Hematopoietic multipotent progenitor cell treated with erythropoietin and hydrocortisone succinate and interleukin-3 and kit ligand, for 15 days (in vitro differentiated cells): ENCODE measurements around the gene NCAM1.

Source experiments
- DNase-seq: peaks from one replicate; pipeline ENCODE4 v3.0.0-alpha.2; 2015; ENCODE audit warnings: low spot score

Gene NCAM1

DNA sequence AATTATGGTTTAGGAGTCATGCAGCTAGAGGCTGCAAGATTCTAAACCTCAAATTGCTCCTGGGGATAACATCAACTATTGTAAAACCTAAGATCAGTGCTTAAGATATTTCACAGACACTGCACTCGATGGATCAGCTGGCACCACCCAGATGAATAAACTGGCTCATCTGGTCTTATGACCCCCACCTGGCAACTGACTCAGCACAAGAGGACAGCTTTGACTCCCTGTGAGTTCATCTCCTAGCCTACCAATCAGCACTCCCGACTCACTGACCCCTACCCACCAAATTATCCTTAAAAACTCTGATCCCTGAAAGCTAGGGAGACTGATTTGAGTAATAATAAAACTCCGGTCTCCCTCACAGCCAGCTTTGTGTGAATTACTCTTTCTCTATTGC is 352.4 kb downstream of the NCAM1 start:
- DNase-seq, result no peak

DNA sequence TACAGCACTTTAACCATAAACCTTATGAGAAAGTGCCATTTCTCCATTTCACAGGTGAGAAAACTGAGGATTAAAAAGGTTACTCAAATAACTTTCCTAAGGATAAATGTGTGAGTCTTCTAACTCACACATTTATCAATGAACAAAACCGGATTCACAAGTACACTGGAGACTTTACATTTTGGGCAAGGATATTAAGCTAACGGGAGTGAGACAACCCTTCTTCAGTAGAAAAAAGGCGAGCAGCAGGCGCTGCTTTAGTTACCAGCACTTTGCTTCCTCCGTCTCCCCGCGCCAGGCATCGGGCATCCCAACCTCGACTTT is 352.8 kb downstream of the NCAM1 start:
- DNase-seq, result no peak

DNA sequence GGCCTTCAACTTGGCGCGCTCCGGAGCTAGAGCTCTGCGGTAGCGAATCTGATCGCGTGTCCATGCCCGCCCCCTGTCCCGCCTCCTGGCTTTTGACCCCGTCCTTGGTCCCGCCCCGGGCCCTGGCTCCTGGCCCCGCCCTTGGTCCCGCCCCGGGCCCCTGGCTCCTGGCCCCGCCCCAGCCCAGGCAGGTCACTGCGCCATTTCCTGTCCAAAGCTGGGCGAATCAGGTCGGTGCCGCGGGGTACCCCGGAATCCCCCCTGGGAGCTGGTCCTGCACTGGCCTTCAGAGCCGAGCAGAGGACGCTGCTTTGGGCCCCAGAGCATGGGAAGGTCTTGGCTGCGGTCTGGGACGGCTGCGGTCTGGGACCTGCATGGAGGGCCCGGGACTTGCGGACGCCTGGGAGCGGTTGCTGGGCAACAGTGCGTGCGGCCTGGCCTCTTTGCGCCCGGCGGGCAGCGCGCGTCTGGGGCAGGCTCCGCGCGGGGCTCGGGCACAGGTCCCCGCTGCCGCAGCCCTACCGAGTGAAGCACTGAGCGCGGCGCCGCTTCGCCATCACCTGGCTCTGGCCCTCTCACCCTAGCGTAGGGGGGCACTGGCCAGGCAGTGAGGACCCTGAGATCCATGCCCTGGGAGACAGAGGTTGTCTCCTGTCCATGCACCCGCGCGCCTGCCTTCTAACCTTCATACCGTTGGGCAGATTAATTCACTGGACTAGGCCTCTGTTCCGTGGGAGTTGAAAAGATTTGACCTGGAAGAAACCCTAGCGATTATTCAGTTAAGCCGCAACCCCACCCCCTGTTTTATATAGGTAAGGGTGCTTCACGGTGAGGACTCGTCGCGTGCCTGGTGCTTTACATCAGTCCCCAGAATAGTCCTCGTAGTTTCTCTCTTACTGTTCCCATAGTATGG is 353.4 kb downstream of the NCAM1 start, which contains the start of gene TTC12:
Gene TTC12 (plus strand): TSS at position 195 of the 913 bp plus-strand sequence. CDS start 1,675 bp downstream, outside the sequence.
- peak; percentile 93 for DNase-seq

DNA sequence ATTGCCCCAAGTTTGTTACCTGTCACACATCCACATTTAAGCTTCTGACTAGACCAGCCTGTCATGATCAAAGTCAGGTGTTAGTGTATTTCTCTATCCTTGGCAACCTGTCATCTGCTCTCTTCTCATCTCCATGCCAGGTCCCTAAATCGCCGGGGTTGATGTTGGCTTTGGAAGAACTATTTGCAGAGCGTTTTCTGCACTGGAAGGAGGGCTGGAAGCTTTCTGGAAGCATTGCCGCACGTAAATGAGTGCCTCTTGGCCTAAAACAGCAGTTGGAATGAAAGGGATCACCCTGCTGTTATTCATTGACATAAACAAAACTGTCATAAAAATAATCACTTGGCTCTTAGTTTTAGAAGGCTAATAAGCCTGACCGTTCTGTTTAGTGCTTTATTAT is 354.6 kb downstream of the NCAM1 start:
- DNase-seq, result no peak

DNA sequence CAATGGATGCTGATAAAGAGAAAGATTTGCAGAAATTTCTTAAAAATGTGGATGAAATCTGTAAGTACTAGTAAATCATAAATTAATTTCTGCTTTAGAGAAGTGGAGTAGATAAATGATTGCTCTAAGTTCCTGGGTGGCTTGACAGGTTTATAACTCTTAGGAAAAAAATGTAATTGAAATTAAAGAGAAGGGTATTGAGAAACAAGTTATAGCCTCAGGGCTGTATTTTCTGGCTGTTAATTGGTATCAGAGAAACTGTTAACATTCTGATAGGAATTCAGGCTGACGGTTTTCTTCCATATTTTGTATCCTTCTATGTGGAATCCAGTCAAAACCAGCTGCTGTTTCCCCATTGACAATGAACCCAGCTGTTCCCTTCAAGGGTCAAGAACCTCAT is 355.0 kb downstream of the NCAM1 start:
- DNase-seq, result no peak

DNA sequence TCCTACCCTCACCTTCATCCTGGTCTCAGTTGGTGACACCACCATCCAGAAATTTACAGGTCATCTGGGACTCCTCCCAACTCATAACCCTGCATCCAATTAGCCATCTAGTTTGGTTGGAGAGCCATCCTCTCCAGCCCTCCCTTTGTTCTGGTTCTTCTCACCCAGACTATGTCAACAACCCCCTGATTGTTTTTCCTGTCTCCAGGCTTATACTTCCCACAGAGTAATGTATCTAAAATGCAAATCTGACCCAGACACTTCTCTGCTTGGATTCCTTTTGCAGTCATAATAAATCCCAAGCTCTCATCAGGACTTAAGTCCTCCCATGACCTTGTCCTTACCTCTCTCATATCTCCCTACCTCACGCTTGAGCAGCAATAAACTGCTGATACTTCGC is 356.1 kb downstream of the NCAM1 start:
- no peak for DNase-seq

DNA sequence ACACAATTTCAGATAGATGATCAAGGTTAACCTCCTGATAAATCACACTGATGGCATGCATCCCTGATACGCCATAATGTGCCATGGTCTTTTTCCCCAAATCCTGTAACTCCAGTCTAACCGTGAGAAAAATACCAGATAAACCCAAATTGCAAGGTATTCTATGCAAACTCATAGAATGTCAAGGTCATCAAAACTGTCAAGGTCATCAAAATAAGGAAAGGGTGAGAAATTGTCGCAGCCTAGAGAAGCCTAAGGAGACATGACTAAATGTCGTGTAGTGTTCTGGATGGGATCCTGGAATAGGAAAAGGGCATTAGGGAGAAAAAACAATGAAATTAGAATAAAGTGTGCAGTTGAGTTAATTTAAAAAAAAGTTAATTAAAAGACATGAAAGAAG is 357.9 kb downstream of the NCAM1 start:
- no peak for DNase-seq

DNA sequence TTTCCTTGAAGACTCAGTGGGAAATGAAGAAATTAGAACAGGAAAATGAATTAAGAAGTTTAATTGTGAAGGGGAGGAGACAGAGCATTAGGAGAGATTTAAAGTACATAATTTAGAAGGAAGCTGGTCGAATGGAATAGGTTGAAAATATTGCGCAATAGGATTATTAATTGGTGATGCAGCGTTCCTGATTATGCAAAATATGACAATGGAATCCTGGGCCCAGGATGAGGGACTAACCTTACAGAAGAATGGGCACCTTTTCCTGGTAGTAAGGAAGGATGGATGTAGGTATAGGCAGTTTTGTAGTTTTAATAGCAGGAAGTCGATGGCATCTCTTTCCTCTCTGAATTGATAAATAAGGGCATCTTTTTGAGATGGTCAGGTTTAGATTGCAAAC is 360.9 kb downstream of the NCAM1 start:
- no peak for DNase-seq

DNA sequence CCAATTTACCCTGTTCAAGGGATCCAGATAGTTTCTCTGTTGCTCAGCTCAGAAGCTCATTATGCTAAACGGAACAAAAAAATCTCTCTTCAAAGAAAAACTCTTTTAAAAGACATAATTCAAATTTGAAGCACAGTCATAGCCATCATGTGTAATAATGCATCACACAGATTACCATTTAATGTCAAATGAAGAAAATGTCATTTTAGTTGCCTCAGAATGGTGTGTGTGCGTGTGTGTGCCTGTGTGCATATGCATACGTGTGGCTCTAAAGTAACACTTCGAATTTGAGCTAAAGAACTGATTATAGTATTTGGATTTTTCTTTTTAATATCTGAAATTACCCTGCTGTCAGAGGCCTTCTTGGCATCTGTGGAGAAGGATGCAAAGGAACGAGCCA is 363.0 kb downstream of the NCAM1 start:
- DNase-seq, result no peak
